A549 (cell line): ENCODE results near the gene CCR8. TPM values are rescaled to one million over a fixed set of nuclear protein-coding genes. Genes with fewer than 3 reads are reported as not detected.

Experiments used
- ATAC-seq, 2 experiments: fragments of 200-7000 bp in 1 of 2; fragments of >200 bp in 1 of 2; cut with Nextera tagmentation in 1 of 2; cut with Tn5 transposase in 1 of 2; 3 replicates each; pipeline versions ENCODE4 v1.8.0 to v1.9.1; 2018 to 2020; ENCODE audit warnings: mild to moderate bottlenecking in 1 of 2, moderate library complexity in 1 of 2
- CTCF ChIA-PET: fragments of 300-600 bp; sonication (Branson Sonifier 250); formaldehyde crosslinking; extraction: SDS; loops from one replicate; lab custom pipeline; 2021; ENCODE audit warnings: antibody characterized with exemption, inconsistent platforms; lab: Yijun Ruan, JAX
- POLR2A ChIA-PET: fragments of 350-600 bp; formaldehyde crosslinking; extraction: SDS; loops from one replicate; lab custom pipeline; 2021; ENCODE audit warnings: antibody characterized with exemption, inconsistent platforms; lab: Yijun Ruan, JAX
- DNase-seq, 2 experiments: peaks; one replicate each; pipeline versions ENCODE4 v3.0.0 to v3.0.0-alpha.2; 2011 to 2016; ENCODE audit warnings: low read depth in 1 of 2, low spot score in 1 of 2
- FAIRE-seq: peaks from 2 replicates; lab custom pipeline; 2011; peaks lifted over from hg19 to GRCh38; lab: Jason Lieb, UNC
- H3K27ac ChIP-seq, 2 experiments: fragments of >200 bp; sonication (Bioruptor Twin); formaldehyde crosslinking; 3 replicates each; pipeline ENCODE4 v1.5.1; 2016 to 2017
- H3K4me1 ChIP-seq: fragments of >200 bp; sonication (Bioruptor Twin); formaldehyde crosslinking; 3 replicates; pipeline ENCODE4 v1.6.1; 2016
- H3K4me2 ChIP-seq: fragments of >200 bp; sonication (Bioruptor Twin); formaldehyde crosslinking; 3 replicates; pipeline ENCODE4 v1.6.1; 2016
- H3K4me3 ChIP-seq: fragments of >200 bp; sonication (Bioruptor Twin); formaldehyde crosslinking; 3 replicates; pipeline ENCODE4 v1.5.1; 2016
- H3K9me3 ChIP-seq: fragments of >200 bp; sonication (Bioruptor Twin); formaldehyde crosslinking; 3 replicates; pipeline ENCODE4 v1.6.1; 2016
- CEBPB ChIP-seq, 2 experiments: fragments of >200 bp in 1 of 2; sonication (Bioruptor Twin) in 1 of 2; formaldehyde crosslinking in 1 of 2; IDR thresholded peaks; 2 replicates each; pipeline ENCODE4 v1.6.1; 2012 to 2016
- EHF ChIP-seq: fragments of 250-450 bp; sonication (Bioruptor Pico); IDR thresholded peaks from 2 replicates; pipeline ENCODE4 v1.5.0; 2020; ENCODE audit warnings: mild to moderate bottlenecking
- EHMT2 ChIP-seq: fragments of 200-600 bp; sonication (generic); IDR thresholded peaks from 2 replicates; pipeline ENCODE4 v1.6.1; 2016; ENCODE audit warnings: antibody characterized with exemption, low read depth, mild to moderate bottlenecking, moderate library complexity
- ESRRA ChIP-seq: fragments of 150-350 bp; IDR thresholded peaks from 2 replicates; pipeline ENCODE4 v1.6.1; 2014; ENCODE audit warnings: mild to moderate bottlenecking, low read length, borderline replicate concordance
- FOSB ChIP-seq: fragments of 250-450 bp; sonication (Bioruptor Pico); IDR thresholded peaks from 2 replicates; pipeline ENCODE4 v1.5.0; 2020; ENCODE audit warnings: mild to moderate bottlenecking, moderate library complexity
- FOXS1 ChIP-seq: fragments of 250-450 bp; sonication (Bioruptor Pico); IDR thresholded peaks from 2 replicates; pipeline ENCODE4 v1.5.0; 2020; ENCODE audit warnings: mild to moderate bottlenecking, moderate library complexity
- GATA3 ChIP-seq: IDR thresholded peaks from 2 replicates; pipeline ENCODE4 v1.6.1; 2012; ENCODE audit warnings: borderline replicate concordance
- HDAC2 ChIP-seq: fragments of 200-600 bp; sonication (generic); IDR thresholded peaks from 2 replicates; pipeline ENCODE4 v1.6.1; 2016
- MAFK ChIP-seq: fragments of 450-650 bp; IDR thresholded peaks from 2 replicates; pipeline ENCODE4 v1.6.1; 2014; ENCODE audit not compliant: partially characterized antibody
- NR3C1 ChIP-seq: fragments of >200 bp; sonication (Bioruptor Twin); formaldehyde crosslinking; IDR thresholded peaks from 3 replicates; pipeline ENCODE4 v1.6.1; 2017
- POLR2A ChIP-seq: IDR thresholded peaks from 2 replicates; pipeline ENCODE4 v1.6.1; 2012; ENCODE audit warnings: mild to moderate bottlenecking, low read length
- RAD21 ChIP-seq, 2 experiments: fragments of >200 bp in 1 of 2; sonication (Bioruptor Twin) in 1 of 2; formaldehyde crosslinking in 1 of 2; IDR thresholded peaks in 1 of 2; conservative IDR thresholded peaks in 1 of 2; 2 replicates in 1 of 2; 3 replicates in 1 of 2; pipeline ENCODE4 v1.6.1; 2012 to 2018; ENCODE audit warnings: inconsistent platforms in 1 of 2
- RCOR1 ChIP-seq: fragments of 150-350 bp; IDR thresholded peaks from 2 replicates; pipeline ENCODE4 v1.6.1; 2014; ENCODE audit warnings: antibody characterized with exemption, low read length, low read depth
- RNF2 ChIP-seq: fragments of 200-600 bp; sonication (generic); IDR thresholded peaks from 2 replicates; pipeline ENCODE4 v1.6.1; 2016; ENCODE audit warnings: low read depth, mild to moderate bottlenecking, antibody characterized with exemption, moderate library complexity, borderline replicate concordance
- SMC3 ChIP-seq: fragments of >200 bp; sonication (Bioruptor Twin); formaldehyde crosslinking; IDR thresholded peaks from 3 replicates; pipeline ENCODE4 v1.6.1; 2018; ENCODE audit warnings: inconsistent platforms
- SREBF2 ChIP-seq: fragments of 450-650 bp; IDR thresholded peaks from 2 replicates; pipeline ENCODE4 v1.6.1; 2014; ENCODE audit warnings: mild to moderate bottlenecking, moderate library complexity
- TP53 ChIP-seq: fragments of 250-450 bp; sonication (Bioruptor Pico); IDR thresholded peaks from 2 replicates; pipeline ENCODE4 v1.5.0; 2021; ENCODE audit warnings: mild to moderate bottlenecking, moderate library complexity
- ZC3H11A ChIP-seq: fragments of 450-650 bp; IDR thresholded peaks from 2 replicates; pipeline ENCODE4 v1.6.1; 2014; ENCODE audit warnings: antibody characterized with exemption, mild to moderate bottlenecking
- ZNF302 ChIP-seq: fragments of 250-450 bp; sonication (Bioruptor Pico); IDR thresholded peaks from 2 replicates; pipeline ENCODE4 v1.9.0; 2021; ENCODE audit warnings: inconsistent platforms, mild to moderate bottlenecking, moderate library complexity
- WGBS: methylation state at CpG from one replicate; pipeline ENCODE4 v1.1.6; 2017; ENCODE audit errors: missing lambda C conversion rate; 5-methylcytosine and 5-hydroxymethylcytosine counted together
- polyA plus RNA-seq, 4 experiments: library from polyadenylated mRNA; depleted of rRNA in 3 of 4; stranded (reverse); fragments of >200 nt; fragmentation: RNase III in 1 of 4; extraction: RNeasy Plus Mini Kit Qiagen cat#74134 plus additional on column Dnase treatment in 1 of 4; gene quantifications; 2 replicates in 3 of 4; 3 replicates in 1 of 4; pipeline ENCODE4 v1.2.3, GENCODE V29; 2011 to 2017
- TF ChIP-seq, protein P1 (sequence below): fragments of >200 bp; sonication (Bioruptor Twin); formaldehyde crosslinking; IDR thresholded peaks from 2 replicates; pipeline ENCODE4 v1.6.1; 2016
- TF ChIP-seq, protein P2 (sequence below): fragments of 450-650 bp; IDR thresholded peaks from 2 replicates; pipeline ENCODE4 v1.6.1; 2014; ENCODE audit warnings: antibody characterized with exemption
- TF ChIP-seq, protein P3 (sequence below): fragments of 150-350 bp; IDR thresholded peaks from 2 replicates; pipeline ENCODE4 v1.6.1; 2014; ENCODE audit warnings: low read depth, mild to moderate bottlenecking, low read length
- TF ChIP-seq, protein P4 (sequence below): fragments of 200-600 bp; sonication (generic); IDR thresholded peaks from 2 replicates; pipeline ENCODE4 v1.6.1; 2016; ENCODE audit warnings: antibody characterized with exemption, mild to moderate bottlenecking, moderate library complexity
- TF ChIP-seq, protein P5 (sequence below): IDR thresholded peaks from 2 replicates; pipeline ENCODE4 v1.6.1; 2012
- TF ChIP-seq, protein P6 (sequence below): fragments of >200 bp; sonication (Bioruptor Twin); formaldehyde crosslinking; IDR thresholded peaks from 3 replicates; pipeline ENCODE4 v1.6.1; 2016

The CCR8 gene
- polyA plus RNA-seq, 2 of the 4 experiments (the other 2 are of a cell fraction): not detected

DNA sequence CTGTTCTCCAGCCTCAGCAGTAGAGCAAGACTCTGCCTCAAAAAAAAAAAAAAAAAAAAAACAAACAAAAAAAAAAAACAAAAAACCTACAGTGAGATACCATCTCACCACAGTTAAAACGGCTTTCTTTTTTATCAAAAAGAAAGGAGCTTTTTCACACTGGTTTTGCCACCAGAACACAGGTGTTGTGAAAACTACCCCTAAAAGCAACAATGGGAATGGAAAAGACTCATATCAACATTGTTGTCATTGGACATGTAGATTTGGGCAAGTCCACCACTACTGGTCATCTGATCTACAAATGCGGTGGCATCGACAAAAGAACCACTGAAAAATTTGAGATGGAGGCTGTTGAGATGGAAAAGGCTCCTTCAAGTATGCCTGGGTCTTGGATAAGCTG, 28.8 kb downstream of the CCR8 start:
- ChIA-PET POLR2A (no interaction called here), CTCF (interaction anchor here (1.2 kb wide), 1 partner anchor 168 kb away, joined by 4 read pairs; no protein-coding TSS in a partner anchor)
- no peaks in the 10 kb centered on the region for H3K4me1 ChIP-seq
- ATAC-seq: no peak
- no peaks in the 10 kb centered on the region for H3K9me3 ChIP-seq
- FAIRE-seq: no peak
- no peak overlapping the region for H3K4me3 ChIP-seq
- H3K27ac ChIP-seq: no peak overlapping the region
- TF ChIP-seq FOSB: no peak
- TF ChIP-seq, protein P1, sequence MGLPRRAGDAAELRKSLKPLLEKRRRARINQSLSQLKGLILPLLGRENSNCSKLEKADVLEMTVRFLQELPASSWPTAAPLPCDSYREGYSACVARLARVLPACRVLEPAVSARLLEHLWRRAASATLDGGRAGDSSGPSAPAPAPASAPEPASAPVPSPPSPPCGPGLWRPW: no peak
- no peak for TF ChIP-seq NR3C1
- no peak for TF ChIP-seq GATA3
- TF ChIP-seq ZNF302 (CRISPR knock-in tag): no peak
- TF ChIP-seq POLR2A: no peak
- TF ChIP-seq CEBPB (IDR thresholded peaks at IDR 0.05): no peak
- TF ChIP-seq ZC3H11A: no peak
- no peak for TF ChIP-seq ESRRA
- TF ChIP-seq, protein P2, sequence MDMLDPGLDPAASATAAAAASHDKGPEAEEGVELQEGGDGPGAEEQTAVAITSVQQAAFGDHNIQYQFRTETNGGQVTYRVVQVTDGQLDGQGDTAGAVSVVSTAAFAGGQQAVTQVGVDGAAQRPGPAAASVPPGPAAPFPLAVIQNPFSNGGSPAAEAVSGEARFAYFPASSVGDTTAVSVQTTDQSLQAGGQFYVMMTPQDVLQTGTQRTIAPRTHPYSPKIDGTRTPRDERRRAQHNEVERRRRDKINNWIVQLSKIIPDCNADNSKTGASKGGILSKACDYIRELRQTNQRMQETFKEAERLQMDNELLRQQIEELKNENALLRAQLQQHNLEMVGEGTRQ: no peak
- no peak for TF ChIP-seq HDAC2
- DNase-seq: no peak
- no peak overlapping the region for H3K4me2 ChIP-seq
- WGBS: 4% methylated on average over 3 of the region's 3 CpGs

DNA sequence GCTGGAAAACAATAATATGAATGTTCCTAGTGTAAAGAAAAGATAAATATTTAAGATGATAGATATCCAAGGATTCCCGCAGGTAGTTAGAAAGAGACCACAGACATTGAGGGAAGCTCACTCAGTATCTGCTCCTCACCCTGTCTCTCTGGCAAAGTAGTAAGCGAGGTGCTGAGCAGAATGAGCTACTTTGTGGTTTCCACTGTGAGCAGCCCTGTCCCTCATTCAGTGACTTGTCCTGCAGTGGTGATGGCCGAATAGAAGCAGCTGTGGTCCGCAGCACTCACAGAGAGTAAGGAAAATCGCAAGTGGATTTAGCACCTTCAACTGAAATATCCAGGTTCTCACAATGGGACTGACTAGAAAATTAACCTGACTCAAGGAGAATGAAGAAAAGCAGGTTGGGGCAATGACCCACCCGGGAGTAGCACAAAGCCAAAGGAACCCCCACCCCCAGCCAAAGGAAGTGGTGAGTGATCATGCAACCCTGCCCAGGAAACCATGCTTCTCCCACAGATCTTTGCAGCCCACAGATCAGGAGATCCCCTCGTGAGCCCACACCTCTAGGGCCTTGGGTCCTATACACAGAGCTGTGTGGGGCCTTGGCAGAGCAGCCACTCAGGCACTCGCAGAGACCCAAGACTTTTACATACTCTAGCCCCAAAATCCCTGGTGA, 31.9 kb downstream of the CCR8 start:
- ChIA-PET POLR2A (no interaction called here), CTCF (no interaction called here)
- FAIRE-seq: no peak
- H3K4me2 ChIP-seq: no peak overlapping the region
- H3K9me3 ChIP-seq: no peaks in the 10 kb centered on the region
- no peaks in the 10 kb centered on the region for H3K4me1 ChIP-seq
- ATAC-seq: no peak
- DNase-seq: no peak
- 36% methylated on average over 8 of the region's 8 CpGs for WGBS
- no peak overlapping the region for H3K4me3 ChIP-seq
- H3K27ac ChIP-seq: no peak overlapping the region
- TF ChIP-seq MAFK (no peak), TP53 (CRISPR knock-in tag) (no peak), FOXS1 (CRISPR knock-in tag) (no peak), SMC3 (no peak), HDAC2 (no peak), POLR2A (no peak)
- TF ChIP-seq, protein P3, sequence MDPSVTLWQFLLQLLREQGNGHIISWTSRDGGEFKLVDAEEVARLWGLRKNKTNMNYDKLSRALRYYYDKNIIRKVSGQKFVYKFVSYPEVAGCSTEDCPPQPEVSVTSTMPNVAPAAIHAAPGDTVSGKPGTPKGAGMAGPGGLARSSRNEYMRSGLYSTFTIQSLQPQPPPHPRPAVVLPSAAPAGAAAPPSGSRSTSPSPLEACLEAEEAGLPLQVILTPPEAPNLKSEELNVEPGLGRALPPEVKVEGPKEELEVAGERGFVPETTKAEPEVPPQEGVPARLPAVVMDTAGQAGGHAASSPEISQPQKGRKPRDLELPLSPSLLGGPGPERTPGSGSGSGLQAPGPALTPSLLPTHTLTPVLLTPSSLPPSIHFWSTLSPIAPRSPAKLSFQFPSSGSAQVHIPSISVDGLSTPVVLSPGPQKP: no peak
- TF ChIP-seq, protein P4, sequence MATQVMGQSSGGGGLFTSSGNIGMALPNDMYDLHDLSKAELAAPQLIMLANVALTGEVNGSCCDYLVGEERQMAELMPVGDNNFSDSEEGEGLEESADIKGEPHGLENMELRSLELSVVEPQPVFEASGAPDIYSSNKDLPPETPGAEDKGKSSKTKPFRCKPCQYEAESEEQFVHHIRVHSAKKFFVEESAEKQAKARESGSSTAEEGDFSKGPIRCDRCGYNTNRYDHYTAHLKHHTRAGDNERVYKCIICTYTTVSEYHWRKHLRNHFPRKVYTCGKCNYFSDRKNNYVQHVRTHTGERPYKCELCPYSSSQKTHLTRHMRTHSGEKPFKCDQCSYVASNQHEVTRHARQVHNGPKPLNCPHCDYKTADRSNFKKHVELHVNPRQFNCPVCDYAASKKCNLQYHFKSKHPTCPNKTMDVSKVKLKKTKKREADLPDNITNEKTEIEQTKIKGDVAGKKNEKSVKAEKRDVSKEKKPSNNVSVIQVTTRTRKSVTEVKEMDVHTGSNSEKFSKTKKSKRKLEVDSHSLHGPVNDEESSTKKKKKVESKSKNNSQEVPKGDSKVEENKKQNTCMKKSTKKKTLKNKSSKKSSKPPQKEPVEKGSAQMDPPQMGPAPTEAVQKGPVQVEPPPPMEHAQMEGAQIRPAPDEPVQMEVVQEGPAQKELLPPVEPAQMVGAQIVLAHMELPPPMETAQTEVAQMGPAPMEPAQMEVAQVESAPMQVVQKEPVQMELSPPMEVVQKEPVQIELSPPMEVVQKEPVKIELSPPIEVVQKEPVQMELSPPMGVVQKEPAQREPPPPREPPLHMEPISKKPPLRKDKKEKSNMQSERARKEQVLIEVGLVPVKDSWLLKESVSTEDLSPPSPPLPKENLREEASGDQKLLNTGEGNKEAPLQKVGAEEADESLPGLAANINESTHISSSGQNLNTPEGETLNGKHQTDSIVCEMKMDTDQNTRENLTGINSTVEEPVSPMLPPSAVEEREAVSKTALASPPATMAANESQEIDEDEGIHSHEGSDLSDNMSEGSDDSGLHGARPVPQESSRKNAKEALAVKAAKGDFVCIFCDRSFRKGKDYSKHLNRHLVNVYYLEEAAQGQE: no peak
- TF ChIP-seq, protein P1: no peak

DNA sequence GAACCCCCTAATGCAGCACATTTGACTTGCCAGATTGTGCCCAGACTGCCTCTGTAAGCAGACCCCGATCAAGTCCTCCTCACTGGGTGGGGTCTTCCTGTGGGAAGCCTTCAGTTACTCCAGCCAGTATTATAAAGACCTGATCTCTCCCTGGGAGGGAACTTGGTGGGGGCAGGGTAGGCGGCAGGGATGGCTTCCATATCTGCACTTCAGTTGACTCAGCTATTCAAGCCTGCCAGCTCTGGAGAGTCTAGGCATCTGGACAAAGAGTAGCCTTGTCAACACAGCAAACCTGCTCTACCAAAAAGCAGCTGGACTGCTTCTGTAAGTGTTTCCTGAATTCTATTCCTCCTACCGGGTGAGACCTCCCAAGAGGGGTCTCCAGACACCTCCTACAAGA, 32.7 kb downstream of the CCR8 start:
- CTCF ChIA-PET: interaction anchor here (1.3 kb wide), 1 partner anchor 16 kb away, joined by 3 read pairs; no protein-coding TSS in a partner anchor

More for the DNA sequence above, 32.7 kb downstream of the CCR8 start:
- POLR2A ChIA-PET: no interaction called here
- FAIRE-seq: no peak
- no peaks in the 10 kb centered on the region for H3K9me3 ChIP-seq
- H3K4me1 ChIP-seq: no peaks in the 10 kb centered on the region
- 21% methylated on average over 3 of the region's 3 CpGs for WGBS
- H3K27ac ChIP-seq: no peak overlapping the region
- H3K4me2 ChIP-seq: no peak overlapping the region
- TF ChIP-seq EHF (CRISPR knock-in tag): no peak
- TF ChIP-seq, protein P5, sequence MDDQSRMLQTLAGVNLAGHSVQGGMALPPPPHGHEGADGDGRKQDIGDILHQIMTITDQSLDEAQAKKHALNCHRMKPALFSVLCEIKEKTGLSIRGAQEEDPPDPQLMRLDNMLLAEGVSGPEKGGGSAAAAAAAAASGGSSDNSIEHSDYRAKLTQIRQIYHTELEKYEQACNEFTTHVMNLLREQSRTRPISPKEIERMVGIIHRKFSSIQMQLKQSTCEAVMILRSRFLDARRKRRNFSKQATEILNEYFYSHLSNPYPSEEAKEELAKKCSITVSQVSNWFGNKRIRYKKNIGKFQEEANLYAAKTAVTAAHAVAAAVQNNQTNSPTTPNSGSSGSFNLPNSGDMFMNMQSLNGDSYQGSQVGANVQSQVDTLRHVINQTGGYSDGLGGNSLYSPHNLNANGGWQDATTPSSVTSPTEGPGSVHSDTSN: no peak
- TF ChIP-seq, protein P6, sequence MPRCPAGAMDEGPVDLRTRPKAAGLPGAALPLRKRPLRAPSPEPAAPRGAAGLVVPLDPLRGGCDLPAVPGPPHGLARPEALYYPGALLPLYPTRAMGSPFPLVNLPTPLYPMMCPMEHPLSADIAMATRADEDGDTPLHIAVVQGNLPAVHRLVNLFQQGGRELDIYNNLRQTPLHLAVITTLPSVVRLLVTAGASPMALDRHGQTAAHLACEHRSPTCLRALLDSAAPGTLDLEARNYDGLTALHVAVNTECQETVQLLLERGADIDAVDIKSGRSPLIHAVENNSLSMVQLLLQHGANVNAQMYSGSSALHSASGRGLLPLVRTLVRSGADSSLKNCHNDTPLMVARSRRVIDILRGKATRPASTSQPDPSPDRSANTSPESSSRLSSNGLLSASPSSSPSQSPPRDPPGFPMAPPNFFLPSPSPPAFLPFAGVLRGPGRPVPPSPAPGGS: no peak
- no peak for TF ChIP-seq RCOR1
- TF ChIP-seq NR3C1: no peak
- TF ChIP-seq, protein P1: no peak
- no peak for TF ChIP-seq EHMT2
- no peak for TF ChIP-seq FOSB
- TF ChIP-seq RAD21 (conservative IDR thresholded peaks at IDR 0.05 in 1 of 2, IDR thresholded peaks at IDR 0.05 in 1 of 2): no peak
- TF ChIP-seq RNF2: no peak
- no peak for TF ChIP-seq SREBF2
- TF ChIP-seq, all 56 proteins: peak for 0
- ATAC-seq (no peak), DNase-seq (no peak)
- no peak overlapping the region for H3K4me3 ChIP-seq
